Epithelial cell of esophagus (primary cell): ENCODE data around the gene RBM45.

ENCODE experiments used
- DNase-seq: peaks from one replicate; pipeline ENCODE4 v3.0.0; 2010; ENCODE audit warnings: low read depth
- H3K4me3 ChIP-seq: 2 replicates; pipeline ENCODE4 v1.5.1; 2011; ENCODE audit warnings: mild to moderate bottlenecking, low read length, control low read depth
- TF ChIP-seq, protein P1 (sequence below): IDR thresholded peaks from 2 replicates; pipeline ENCODE4 v1.5.1; 2011; ENCODE audit warnings: low read depth, mild to moderate bottlenecking, low read length, control low read depth, inconsistent platforms; ENCODE audit not compliant: insufficient read depth; ENCODE audit errors: missing control alignments

The RBM45 gene

GRCh38 chr2:178084273-178084672 lies 28.0 kb upstream of the RBM45 start:
- no peak overlapping the region for H3K4me3 ChIP-seq
- DNase-seq, result peak; percentile 69
- TF ChIP-seq, protein P1, sequence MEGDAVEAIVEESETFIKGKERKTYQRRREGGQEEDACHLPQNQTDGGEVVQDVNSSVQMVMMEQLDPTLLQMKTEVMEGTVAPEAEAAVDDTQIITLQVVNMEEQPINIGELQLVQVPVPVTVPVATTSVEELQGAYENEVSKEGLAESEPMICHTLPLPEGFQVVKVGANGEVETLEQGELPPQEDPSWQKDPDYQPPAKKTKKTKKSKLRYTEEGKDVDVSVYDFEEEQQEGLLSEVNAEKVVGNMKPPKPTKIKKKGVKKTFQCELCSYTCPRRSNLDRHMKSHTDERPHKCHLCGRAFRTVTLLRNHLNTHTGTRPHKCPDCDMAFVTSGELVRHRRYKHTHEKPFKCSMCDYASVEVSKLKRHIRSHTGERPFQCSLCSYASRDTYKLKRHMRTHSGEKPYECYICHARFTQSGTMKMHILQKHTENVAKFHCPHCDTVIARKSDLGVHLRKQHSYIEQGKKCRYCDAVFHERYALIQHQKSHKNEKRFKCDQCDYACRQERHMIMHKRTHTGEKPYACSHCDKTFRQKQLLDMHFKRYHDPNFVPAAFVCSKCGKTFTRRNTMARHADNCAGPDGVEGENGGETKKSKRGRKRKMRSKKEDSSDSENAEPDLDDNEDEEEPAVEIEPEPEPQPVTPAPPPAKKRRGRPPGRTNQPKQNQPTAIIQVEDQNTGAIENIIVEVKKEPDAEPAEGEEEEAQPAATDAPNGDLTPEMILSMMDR, result no peak

- H3K4me3 ChIP-seq, result no peak overlapping the region
- TF ChIP-seq, protein P1, result no peak
- no peak for DNase-seq
These were observed 23.4 kb upstream of the RBM45 start for GRCh38 chr2:178088774-178089270.

DNA sequence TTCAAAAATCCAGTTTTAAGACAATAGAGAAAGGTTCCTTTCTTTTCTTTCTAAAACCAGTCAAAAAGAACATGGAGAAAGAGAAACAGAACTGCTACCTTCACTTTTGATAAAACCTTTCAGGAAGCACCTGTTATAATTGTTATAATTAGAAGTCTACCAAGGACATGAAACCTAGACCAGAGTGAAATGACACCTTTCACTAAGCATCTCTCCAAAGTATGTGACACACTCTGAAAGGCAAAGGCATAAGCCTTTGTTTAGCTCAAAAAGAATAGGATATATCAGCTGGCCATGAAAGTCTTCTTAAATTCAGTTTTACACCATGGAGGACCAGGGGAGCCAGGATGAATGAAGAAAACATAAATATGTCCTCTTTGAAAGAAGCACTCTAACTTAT lies 18.8 kb upstream of the RBM45 start:
- TF ChIP-seq, protein P1, result no peak
- H3K4me3 ChIP-seq, result no peak overlapping the region
- no peak for DNase-seq

DNA sequence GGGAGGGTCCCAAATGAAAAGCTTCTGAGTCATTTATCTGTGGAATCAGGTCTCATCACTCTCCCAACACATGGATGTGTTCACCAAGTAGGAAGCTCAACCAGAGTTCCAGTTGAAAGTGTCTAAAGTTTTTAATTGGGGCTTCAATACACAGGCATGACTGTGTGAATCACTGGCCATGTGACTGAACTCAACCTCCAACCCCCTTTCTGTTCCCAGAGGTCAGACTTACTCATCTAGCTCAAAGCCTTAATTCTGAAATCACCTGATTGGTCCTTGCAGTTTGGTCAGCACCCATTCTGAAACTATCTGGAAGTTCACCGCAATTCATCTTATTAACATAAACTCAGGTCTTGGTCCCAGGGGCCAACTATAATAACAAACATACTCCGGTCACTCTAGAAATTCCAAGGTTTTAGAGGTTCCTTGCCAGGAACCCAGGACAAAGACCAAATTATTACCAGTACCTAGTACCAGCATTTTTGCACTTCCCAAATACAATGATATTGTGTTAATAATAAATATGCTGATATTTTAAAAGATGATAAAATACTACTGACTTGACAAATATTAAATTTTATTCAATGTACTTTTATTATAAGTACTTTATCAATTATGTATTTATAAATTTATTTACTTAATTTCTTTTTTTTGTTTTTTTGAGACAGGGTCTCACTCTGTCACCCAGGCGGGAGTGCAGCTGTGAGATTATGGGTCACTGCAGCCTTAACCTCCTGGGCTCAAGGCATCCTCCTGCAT lies 10.7 kb upstream of the RBM45 start:
- no peak overlapping the region for H3K4me3 ChIP-seq
- peak; percentile 30 for DNase-seq
- TF ChIP-seq, protein P1, result no peak

- no peak overlapping the region for H3K4me3 ChIP-seq
- TF ChIP-seq, protein P1, result no peak
- DNase-seq, result no peak
These were observed 6.7 kb upstream of the RBM45 start for GRCh38 chr2:178105566-178105965.

- H3K4me3 ChIP-seq, result no peak overlapping the region
- TF ChIP-seq, protein P1, result no peak
- no peak for DNase-seq
These were observed 6.2 kb upstream of the RBM45 start for GRCh38 chr2:178106053-178106452.

GRCh38 chr2:178108176-178108575 lies 4.1 kb upstream of the RBM45 start:
- no peak overlapping the region for H3K4me3 ChIP-seq
- no peak for DNase-seq
- TF ChIP-seq, protein P1, result no peak
